NB4 (cell line): ENCODE measurements around the gene MCF2L.

Experiments
- MYC ChIP-seq: IDR thresholded peaks from 2 replicates; pipeline ENCODE4 v1.6.1; 2011; ENCODE audit warnings: low read depth, low read length
- TF ChIP-seq, protein P1 (sequence below): IDR thresholded peaks from one replicate; pipeline ENCODE4 v1.5.1; 2012; ENCODE audit warnings: low read depth, low read length
- TF ChIP-seq, protein P2 (sequence below): IDR thresholded peaks from 2 replicates; pipeline ENCODE4 v1.6.1; 2011; ENCODE audit warnings: low read depth, low read length

DNA sequence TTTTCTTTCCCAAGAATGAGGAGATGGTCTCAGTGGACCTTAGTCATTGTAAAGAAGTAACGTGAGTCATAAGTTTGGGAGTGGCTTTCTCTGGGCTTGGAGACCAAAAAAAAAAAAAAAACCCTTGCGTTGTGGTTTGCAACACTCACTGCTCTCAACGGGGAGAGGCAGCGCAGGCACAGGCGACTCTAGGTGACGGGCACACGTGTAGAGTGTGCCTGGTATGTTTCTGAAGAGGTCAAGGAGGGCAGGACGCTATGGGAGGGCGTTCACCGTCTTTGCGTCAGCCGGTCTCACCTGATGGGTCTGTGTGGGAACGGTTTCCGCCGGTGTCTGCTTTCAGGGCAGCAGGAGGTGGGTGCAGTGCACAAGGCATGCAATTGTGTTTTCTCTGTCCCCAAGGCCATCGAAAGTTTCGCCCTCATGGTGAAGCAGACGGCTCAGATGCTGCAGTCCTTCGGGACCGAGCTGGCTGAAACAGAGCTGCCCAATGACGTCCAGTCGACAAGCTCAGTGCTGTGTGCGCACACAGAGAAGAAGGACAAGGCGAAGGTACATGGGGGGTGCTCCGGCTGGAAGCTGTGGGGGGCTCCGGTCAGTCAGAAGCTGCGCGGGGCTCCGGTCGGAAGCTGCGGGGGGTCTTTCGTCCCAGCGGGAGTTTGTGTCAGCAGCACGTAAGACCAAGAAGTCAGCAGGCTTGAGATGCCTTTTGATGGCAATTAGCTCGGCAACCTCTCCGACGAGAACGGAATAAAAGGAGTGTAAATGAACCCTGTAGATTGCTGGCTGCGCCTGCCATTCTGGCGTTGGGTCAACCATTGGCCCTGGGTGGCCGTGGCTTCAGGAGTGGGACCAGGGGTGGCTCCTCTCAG is 95.8 kb downstream of the MCF2L start:
- TF ChIP-seq, protein P1, sequence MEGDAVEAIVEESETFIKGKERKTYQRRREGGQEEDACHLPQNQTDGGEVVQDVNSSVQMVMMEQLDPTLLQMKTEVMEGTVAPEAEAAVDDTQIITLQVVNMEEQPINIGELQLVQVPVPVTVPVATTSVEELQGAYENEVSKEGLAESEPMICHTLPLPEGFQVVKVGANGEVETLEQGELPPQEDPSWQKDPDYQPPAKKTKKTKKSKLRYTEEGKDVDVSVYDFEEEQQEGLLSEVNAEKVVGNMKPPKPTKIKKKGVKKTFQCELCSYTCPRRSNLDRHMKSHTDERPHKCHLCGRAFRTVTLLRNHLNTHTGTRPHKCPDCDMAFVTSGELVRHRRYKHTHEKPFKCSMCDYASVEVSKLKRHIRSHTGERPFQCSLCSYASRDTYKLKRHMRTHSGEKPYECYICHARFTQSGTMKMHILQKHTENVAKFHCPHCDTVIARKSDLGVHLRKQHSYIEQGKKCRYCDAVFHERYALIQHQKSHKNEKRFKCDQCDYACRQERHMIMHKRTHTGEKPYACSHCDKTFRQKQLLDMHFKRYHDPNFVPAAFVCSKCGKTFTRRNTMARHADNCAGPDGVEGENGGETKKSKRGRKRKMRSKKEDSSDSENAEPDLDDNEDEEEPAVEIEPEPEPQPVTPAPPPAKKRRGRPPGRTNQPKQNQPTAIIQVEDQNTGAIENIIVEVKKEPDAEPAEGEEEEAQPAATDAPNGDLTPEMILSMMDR: no peak
- TF ChIP-seq, protein P2, sequence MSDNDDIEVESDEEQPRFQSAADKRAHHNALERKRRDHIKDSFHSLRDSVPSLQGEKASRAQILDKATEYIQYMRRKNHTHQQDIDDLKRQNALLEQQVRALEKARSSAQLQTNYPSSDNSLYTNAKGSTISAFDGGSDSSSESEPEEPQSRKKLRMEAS: peak; percentile 81
- TF ChIP-seq MYC: peak; percentile 69; the same call in 1 of the 2 replicates
